GM21576 (cell line): ENCODE results near the gene C10orf105.
A peak's percentile ranks its signal among the peaks of the same experiment; 100 is the strongest.

Experiments used
- ATAC-seq: cut with Tn5 transposase; IDR thresholded peaks from one replicate; pipeline ENCODE4 v1.9.1; 2021; ENCODE audit warnings: mild to moderate bottlenecking, moderate library complexity; ENCODE audit not compliant: unreplicated experiment

Gene C10orf105

GRCh38 chr10:71752391-71753090, 33.0 kb upstream of the C10orf105 start:
- no peak for ATAC-seq

GRCh38 chr10:71751515-71752224, 32.1 kb upstream of the C10orf105 start:
- ATAC-seq: no peak

- ATAC-seq: no peak
These were observed 31.4 kb upstream of the C10orf105 start for GRCh38 chr10:71750986-71751385.

- ATAC-seq: no peak
These were observed 30.7 kb upstream of the C10orf105 start for GRCh38 chr10:71750124-71750841.

GRCh38 chr10:71749396-71749795, 29.8 kb upstream of the C10orf105 start:
- ATAC-seq: no peak

- peak; percentile 48 for ATAC-seq
These were observed 29.2 kb upstream of the C10orf105 start for GRCh38 chr10:71748671-71749191.

DNA sequence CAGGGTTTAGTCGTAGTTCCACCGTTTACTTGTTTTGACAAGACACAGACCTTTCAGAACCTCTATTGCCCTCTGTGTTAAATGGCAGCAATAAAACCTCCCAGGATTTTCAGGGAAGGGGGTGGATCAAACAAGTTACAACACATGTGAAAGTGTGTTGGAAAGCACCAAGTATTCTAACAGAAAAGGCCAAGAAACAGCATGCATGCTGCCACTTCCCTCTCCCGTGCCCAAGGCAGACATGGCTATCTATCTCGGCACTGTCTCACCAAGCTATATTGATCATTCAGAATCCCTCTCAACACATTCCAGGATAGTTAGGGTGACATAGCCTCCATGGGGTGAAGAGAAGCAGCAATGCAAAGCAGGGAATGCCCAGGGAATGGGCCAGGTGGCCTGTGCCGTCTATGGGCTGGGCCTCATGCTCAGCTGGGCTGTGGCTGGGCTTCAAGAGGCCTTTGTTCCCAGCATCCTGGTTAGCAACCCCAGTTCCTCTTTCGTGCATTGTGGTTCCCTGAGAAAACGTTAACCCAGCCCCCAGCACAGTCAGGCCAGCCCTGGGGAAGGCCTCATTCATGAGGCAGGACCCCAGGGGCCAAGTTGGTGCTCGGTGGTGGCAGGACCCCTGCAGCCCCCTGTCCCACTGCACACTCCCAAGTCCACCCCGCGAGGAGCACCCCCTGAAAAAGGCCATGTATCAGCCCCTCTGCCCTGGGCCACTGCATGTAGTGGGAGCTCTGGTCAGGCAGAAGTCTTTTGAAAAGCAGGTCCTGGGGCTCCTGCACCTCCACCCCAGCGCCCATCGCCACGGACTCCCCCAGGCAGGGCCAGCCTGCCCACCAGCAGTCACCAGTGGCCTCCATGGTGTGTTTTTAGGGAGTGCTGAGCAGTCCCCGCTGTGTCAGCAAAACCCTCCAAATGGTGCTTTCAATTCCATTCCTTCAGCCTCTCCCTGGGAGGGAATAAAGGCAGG, 28.3 kb upstream of the C10orf105 start:
- ATAC-seq: no peak

- ATAC-seq: no peak
These were observed 27.5 kb upstream of the C10orf105 start for GRCh38 chr10:71747039-71747531.

GRCh38 chr10:71746344-71747037, 26.9 kb upstream of the C10orf105 start:
- ATAC-seq: no peak

- ATAC-seq: no peak
These were observed 26.2 kb upstream of the C10orf105 start for GRCh38 chr10:71745664-71746250.

DNA sequence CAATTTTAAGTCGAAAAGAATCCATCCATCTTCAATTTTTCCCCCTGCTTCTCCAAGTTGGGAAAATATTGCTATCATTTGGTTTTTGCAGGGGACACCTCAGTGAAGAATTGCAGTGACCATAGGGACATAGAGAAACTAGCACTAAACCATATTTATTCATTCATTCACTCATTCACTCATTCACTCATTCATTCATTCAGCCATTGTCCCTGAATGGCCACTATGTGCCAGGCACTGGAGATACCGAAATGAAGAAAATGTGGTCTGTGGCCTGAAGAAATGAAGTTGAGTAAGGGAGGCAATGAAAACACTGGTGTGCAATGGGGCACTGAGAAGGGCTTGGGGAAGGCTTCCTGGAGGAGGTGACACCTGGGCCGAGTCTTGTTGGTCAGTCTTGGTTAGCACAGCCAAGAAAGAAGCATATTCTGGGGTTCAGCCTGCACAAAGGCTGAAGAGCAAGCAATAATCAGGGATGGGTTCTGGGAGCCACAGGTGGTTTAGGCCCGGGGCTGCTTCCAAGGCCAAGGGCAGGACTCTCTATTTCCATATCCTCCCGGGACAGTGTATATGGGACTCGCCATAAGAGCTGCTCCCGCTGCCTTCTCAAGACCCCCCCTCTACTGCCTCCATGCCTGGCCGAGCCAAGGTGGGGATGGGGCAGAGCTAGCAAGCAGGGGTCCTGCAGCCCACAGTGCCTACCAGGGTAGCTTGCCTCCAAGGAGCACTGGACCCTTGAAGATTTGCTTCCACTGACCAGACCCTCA, 25.5 kb upstream of the C10orf105 start:
- ATAC-seq: no peak

DNA sequence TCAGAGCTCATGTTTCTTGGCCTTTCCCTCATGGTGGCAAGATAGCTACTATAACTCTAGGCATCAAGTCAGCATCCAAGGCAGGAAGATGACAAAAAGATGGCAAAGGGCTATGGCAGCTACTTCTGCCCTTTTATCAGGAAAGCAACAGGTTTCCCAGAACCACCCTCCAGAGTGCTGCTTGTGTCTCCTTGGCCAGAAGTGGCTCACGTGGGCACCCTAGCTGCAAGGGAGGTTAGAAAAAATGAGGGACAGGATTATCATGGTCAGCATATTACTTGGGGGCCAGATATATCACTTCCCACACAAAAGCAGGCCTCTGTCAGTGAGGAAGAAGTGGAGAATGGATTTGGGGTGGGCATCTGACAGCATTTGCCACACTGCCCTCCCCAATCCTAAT, 24.3 kb upstream of the C10orf105 start:
- ATAC-seq: no peak

- no peak for ATAC-seq
These were observed 23.7 kb upstream of the C10orf105 start for GRCh38 chr10:71743089-71743838.

DNA sequence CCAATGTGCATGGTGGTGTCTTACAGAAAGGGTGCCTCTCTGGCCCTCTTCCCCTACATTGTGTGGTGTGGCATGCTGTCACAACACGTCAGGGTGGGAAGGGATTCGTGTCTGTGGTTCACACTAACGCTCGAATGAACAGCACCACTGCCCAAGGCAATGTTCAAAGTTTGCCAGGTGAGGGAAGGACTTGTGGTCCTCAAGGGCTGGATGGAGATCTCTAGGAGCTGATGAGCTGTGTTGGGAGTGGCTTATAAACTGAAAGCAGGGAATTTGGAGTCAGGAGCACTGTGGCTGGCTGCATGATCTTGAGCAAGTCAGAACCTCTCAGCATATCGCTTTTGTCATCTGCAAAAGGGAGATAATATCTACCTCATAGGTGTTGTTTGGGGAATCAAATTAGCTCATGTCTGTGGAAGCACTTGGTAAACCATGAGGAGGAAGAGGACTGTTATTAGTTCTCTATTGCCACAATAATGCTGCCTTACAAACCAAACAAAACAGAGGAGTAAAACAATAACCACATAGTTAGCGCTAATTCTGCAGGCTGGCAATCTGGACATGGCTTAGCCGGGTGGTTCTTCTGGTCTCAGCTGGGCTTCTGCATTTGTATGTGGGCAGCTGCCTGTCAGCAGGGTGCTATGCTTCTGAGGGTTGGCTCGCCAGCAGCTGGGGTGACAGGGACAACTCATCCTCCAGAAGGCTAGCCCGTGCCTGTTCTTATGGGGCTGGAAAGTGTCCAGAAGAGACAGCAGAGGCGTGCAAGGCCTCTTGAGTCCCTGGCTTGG, 22.9 kb upstream of the C10orf105 start:
- ATAC-seq: no peak

DNA sequence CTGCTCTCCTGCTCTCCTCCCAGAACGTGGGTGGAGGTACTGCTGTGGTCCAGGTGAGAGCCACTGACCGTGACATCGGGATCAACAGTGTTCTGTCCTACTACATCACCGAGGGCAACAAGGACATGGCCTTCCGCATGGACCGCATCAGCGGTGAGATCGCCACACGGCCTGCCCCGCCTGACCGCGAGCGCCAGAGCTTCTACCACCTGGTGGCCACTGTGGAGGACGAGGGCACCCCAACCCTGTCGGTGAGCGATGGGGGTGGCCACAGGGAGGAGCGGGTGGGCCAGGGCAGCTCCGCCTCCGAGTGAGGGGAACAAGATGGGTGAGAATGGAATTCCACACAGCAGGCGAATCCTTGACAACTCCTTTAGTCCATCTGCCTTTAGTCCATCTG, 22.1 kb upstream of the C10orf105 start:
- no peak for ATAC-seq

DNA sequence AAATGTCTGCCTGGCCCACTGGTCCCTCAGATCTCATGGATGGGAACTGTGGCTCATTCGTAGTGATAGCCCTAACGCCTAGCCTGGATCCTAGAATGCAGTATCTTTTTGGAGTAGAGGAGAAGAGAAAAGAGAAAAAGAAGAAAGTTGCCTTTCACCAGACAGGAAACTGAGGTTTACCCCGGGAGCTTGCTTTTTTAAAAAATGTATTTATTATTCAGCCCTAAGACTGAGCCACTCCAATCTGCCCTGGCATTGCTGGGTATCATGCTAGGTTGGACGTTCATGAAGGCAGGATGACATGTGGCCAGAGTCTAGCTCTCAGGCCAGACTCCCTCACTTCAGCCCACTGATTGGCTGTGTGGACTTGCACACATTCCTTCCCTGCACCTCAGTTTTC, 21.5 kb upstream of the C10orf105 start:
- no peak for ATAC-seq

DNA sequence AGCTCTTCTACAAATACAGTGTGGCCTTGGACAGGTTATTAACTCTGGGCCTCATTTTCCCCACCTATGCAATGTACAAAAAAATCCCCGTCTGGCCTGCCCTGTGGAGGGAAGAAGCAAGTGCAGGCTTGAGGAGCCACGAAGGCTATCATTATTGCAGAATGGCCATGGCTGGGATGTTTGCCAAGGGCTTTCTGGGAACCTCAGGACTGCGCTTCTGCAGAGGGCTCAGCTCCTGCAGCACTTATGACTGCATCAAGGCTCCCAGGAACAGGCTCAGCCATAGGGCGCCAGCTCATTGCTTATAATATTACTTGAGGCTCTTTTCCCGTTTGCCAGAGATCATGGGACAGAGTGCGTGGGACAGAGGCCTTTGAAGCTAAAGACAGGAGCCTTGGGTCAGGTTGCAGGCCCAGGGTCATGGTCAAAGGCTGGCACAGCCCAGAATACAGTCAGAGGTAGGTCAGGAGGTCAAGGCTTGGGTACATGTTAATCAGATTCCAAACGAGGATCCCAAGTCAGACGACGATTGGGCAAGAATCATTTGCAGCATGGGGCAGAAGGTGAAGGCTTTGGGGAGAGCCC, 20.6 kb upstream of the C10orf105 start:
- no peak for ATAC-seq
